TTC549 (cell line): ENCODE results near the gene PER1.
"Not testable (repeated sequence)": the region's sequence is repeated elsewhere in the genome, so short reads cannot be mapped to it uniquely, and the experiment has no call there.

Source experiments
- FAIRE-seq: peaks from 2 replicates; lab custom pipeline; 2012; peaks lifted over from hg19 to GRCh38; lab: Jason Lieb, UNC

PER1 gene

DNA sequence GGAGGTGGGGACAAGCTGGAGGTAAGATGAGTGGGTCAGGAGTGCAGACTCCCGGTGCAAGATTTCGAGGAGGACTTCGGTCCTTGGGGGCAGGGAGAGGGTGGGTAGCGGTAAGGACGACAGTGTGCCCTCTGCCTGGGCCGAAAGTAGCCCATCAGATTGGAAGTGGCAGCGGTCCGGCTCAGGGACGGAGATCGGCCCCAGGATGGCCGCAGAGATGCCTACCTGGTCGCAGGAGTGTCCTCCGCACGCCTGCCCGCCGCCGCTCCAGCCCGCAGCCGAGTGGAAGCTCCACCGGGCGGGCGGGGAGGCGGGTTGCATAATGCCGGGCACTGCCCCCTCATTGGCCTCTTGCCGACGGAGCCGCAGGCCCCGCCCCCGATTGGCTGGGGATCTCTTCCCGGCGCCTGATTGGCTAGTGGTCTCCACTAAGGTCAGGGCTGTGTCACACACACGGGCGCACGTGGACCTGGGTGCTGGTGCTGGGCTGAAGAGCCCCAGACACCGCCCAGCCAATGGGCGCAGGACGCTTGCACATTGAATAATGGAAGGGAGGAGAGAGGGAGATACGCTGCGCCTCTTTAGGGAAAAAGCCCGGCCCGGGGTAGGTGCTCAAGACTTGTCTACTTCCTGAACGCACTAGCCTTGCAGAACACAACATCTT lies at the start of gene PER1:
PER1 (minus strand) TSS at position 293 of the 664 bp plus-strand sequence. CDS start 1,698 bp downstream, outside the sequence.
- peak; percentile 67 for FAIRE-seq

- peak; percentile 84 for FAIRE-seq
These were observed 40.0 kb upstream of the PER1 start for GRCh38 chr17:8192070-8192815.

DNA sequence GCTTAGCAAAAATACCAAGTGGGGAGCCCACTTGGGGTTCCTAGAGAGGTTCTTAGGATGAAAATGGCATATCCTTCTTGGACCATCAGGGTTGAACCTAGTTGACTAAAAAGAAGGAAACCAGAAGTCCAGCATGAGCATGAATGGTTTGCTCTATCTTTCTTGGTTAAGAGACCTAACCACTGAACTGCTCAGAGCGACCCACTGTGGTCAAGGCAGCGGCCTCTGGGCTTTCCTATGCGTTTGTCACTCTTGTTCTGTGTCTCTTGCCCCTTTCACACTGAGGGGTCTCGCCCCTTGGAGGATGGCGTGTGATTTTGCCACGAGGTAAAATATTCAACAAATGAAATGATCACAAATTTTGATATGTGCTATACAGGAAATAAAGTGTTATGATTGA lies 38.3 kb upstream of the PER1 start:
- no peak for FAIRE-seq

GRCh38 chr17:8189711-8190477 lies 37.7 kb upstream of the PER1 start, which contains the start of gene BORCS6:
Gene BORCS6 (minus strand): TSS chr17:8190180. CDS start chr17:8190140, 40 bp downstream.
- FAIRE-seq: peak; percentile 85

DNA sequence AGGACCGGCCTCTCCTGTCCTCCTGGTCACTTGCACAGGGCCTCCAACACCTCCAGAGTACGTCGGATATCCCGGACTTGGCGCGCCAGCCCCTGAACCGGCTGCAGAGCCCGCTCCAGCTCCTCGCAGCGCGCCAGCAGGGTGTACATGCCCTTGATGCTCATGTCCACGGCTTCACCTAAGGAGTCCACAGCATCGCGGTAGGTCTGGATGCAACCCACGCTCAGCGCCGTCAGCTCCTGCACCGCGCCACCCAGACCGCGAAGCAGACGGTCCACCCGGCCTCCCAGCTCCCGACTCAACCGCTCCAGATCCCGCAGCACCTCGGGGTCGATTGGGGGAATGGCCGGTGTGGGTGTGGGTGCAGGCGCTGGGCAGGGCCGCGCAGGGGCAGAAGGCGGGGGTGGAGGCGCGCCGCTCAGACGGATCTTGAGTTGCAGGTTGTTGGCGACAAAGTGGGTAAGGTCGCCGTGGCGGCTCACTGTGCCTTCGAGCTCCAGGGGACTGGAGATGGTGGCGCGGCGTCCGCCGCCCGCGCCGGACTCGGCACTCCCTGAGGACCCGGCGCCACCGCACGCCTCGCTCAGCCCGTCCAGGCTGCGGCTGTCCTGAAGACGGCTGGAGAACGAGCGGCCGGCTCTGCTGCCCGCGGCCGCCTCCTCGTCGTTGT lies 37.0 kb upstream of the PER1 start:
- FAIRE-seq: no peak

GRCh38 chr17:8188263-8188839 lies 36.1 kb upstream of the PER1 start:
- FAIRE-seq: no peak

DNA sequence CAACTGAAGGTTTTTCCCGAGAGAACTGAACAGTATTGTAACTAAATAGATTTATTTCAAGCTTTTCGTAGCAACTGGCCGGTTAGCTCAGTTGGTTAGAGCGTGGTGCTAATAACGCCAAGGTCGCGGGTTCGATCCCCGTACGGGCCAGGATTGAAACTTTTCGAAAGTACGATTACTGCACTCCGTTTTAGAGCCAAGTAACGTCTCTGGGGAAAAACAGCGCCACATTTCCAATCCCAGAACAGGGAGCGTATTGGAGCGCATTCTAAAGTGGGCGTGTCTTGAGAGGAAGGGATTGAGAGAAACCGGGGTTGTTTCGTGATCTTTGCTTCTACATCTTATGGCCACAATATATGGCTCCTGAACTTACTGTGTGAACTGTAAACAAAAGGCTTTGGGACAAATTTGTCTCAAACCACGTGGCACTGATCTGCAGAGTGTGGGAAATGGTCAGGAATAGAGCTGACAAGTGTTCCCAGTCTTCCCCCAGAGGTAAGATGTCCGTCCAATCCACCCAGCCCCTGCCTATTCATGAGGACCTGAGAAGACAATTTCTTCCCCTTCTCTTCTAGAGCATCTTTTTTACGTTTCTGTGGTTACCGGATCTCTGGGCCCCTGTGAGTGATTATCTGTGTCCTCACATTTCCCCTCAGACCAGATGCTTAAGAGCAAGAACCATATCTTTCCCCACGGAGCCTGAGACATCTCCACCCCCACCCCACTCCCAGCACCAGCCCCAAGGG lies 35.5 kb upstream of the PER1 start:
- FAIRE-seq: peak; percentile 98

GRCh38 chr17:8186787-8187516 lies 34.7 kb upstream of the PER1 start:
- peak; percentile 78 for FAIRE-seq

DNA sequence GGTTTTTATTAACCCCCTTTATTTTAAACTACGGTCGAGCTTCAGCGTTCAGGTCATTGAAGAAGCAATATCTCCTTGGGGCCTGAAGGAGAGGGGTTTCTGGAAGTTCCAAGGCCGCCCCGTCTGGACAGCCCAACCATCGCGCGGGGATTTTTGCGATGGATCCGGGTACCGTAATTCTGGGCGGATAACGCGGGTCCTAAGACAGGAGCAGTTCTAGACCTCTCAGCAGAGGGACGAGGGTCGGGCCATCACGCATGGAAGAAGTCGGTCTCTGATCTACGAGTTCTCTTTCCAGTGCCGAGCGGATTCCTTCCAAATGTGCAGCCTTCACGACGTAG lies 34.2 kb upstream of the PER1 start:
- FAIRE-seq: no peak

DNA sequence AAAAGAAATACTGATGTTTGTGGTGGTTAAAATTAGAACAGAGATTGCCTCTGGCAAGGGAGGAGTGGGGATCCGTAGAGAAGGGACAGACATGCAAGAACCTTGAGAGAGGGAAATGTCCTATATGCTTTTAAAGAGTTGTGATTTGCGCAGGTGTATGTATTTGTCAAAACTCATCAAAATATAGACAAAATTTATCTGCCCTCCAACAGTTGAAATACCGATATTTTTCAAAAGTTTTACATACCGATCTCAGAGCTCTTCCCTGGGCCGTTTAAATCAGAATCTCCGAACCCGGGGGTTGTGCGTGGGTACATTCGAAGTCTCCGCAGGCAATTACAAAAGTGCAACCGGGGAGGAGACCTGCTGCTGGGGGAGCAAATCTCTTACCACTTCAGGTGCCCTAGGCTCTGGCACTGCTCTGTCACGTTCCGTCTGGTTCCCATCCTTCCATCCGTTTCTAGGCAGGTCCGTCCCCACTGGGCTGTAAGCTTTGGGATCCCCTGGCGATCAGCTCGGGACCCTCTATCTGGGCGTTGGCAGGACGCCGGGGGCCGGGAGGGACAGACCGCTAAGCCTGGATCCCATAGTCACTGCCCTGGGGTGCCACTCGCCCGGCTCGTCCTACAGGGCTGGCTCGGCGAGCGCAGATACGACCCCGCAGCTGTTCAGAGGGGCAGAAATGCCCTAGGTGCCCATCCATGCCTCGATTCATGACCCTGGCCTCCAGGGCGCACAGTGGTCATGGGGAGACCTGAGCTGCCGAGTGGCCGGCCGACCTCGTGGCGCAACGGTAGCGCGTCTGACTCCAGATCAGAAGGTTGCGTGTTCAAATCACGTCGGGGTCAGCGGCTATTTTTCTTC lies 33.6 kb upstream of the PER1 start:
- FAIRE-seq: no peak

DNA sequence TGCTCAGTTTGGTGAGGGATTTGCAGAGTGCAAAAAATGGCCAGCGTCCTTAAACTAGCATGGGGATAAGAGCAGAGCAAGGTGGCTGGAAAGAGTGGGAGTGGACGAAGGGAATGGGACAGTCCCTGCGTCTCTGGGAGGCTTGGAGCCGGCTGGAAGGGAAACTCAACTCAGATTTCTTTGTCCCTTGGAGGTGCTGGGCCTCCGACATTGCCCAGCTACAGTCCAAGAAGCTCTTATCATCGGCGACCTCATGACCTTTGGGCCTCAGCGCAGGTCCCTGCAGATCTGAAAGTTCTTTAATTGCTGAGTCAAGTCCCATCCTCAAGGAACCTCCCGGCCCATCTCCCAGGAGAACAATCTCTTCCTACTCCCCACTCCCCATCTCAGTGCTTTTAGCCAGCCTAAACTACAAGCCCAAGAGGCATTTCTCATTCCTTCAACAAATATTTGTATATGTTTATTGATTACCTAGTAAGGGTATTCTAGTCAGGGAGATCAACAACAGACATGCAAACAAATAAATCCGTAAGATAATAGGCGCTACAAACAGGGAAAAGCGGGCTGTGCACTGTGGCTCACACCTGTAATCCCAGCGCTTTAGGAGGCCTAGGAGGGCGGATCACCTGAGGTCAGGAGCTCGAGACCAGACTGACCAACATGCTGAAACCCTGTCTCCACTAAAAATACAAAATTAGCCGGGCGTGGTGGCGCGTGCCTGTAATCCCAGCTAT lies 25.0 kb upstream of the PER1 start:
- FAIRE-seq: no peak

- FAIRE-seq: no peak
These were observed 24.2 kb upstream of the PER1 start, which contains the start of gene TMEM107 for GRCh38 chr17:8176197-8176940. Gene TMEM107 (minus strand): TSS chr17:8176380. CDS start chr17:8176286, 94 bp downstream.

- no peak for FAIRE-seq
These were observed 23.6 kb upstream of the PER1 start for GRCh38 chr17:8175795-8176196.

GRCh38 chr17:8173871-8174322 lies 21.7 kb upstream of the PER1 start:
- no peak for FAIRE-seq

- FAIRE-seq: peak; percentile 89
These were observed 21.1 kb upstream of the PER1 start for GRCh38 chr17:8173056-8173870.

DNA sequence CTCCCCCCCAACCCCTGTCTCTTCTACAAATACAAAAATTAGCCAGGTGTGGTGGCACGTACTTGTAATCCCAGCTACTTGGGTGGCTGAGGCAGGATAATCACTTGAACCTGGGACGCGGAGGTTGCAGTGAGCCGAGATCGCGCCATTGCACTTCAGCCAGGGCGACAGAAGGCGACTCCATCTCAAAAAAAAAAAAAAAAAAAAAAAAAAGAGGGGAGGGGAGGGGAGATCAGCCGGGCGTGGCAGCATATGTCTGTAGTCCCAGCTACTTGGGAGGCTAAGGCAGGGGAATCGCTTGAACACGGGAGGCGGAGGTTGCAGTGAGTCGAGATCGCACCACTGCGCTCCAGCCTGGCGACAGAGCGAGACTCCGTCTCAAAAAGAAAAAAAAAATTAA lies 18.0 kb upstream of the PER1 start:
- not testable (repeated sequence) for FAIRE-seq

DNA sequence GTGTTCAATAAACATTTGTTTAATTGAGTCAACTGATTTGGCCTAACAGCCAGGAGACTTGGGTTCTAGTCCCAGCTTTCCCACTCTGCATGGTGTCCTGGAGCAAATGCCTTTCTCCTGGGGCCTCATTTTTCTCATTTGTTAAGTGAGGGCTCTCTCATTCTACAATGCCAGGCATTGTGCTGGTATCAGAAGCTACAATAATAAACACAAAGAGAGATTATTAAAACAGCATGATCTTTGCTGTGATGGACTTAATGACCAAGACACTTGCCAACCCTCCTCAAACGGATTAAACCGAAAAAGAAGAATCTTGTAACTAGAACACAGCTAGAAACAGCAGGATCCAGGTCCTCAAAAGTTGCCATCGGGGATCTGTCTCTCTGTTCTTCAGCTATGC lies 15.3 kb upstream of the PER1 start:
- FAIRE-seq: no peak
